HG02759 (cell line): ENCODE data around the gene TMPRSS9.

Experiments
- ATAC-seq: cut with Tn5 transposase; IDR thresholded peaks from one replicate; pipeline ENCODE4 v1.9.1; 2021; ENCODE audit warnings: mild to moderate bottlenecking, moderate library complexity; ENCODE audit not compliant: unreplicated experiment

TMPRSS9 gene

DNA sequence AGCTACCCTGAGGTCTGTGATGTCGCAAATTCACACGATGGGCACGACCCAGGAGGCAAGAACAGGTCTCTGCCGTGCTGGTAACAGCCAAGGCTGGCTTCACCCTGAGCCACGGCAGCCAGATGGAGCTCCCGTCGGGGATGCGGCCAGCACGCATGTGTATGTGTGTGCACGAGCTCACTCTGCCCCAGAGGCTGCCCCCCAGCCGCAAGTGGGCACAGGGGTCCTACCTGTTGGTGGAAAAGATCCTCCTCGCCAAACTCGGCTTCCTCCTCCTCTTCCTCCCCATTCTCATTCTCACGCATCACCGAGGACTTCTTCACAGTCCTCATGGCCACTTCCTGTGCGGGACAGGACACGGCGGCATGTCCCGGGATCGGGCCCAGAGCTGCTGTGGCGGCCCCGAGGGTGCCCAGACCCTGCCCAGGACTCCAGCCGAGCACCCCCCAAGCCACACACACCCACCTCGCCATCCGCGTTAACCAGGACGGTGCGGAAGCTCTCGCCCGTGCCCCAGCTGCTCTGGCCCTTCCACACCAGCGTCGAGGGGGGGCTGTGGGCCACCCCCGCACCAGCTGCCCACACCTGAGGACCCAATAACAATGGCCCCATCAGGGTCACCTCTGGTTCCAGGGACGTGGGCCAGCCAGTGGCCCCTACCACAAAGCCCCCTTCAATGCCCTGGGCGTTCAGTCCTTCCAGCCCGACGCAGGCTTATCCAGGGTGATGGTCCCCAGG lies 71.4 kb downstream of the TMPRSS9 start:
- ATAC-seq, result no peak

DNA sequence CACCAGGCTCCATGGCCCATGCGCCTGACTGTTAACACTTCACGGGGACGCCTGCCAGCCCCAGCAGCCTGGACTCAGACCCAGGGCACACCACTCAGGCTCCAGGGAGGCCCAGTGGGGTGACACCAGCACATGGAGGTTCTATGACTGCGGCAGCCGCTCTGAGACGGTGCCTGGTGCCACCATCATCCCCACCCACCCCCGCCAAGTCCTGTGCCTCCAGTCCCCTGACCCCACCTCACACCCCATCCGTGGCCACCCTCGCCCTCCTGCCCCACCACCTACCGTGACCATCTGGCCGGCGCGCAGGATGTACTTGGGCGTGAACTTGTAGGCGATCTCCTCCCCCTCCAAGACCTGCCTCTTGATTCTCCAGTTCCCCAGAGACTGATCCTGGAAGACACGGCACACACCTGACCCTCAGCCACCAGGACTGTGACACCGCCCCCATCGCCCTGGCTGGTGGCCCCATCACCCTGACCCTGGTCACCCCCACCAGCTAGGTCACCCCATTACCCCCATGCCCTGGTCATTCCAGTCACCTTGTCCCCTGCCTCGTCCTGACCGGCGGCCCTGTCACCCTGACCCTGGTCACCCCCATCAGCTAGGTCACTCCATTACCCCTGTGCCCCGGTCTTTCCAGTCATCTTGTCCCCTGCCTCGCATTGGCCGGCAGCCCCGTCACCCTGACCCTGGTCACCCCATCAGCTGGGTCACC lies 72.2 kb downstream of the TMPRSS9 start:
- no peak for ATAC-seq

DNA sequence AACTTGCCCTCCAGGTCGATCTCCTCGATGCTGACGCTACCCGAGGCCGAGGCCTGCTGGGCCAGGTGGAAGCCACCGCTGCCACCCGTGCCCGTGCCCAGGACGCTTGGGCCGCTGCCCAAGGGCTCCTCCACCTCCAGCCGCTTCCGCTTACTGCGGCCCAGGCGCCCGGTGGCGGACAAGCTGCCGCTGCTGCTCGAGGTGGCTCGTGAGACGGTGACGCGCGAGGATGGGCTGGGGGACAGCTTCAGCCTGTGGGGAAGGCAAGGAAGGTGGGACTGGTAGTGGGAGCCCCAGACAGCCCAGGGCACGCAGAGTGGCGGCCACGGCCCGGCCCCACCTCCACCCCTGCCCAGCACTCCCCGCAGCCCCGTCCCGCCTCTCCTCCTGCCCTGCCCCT lies 73.8 kb downstream of the TMPRSS9 start:
- ATAC-seq, result no peak

DNA sequence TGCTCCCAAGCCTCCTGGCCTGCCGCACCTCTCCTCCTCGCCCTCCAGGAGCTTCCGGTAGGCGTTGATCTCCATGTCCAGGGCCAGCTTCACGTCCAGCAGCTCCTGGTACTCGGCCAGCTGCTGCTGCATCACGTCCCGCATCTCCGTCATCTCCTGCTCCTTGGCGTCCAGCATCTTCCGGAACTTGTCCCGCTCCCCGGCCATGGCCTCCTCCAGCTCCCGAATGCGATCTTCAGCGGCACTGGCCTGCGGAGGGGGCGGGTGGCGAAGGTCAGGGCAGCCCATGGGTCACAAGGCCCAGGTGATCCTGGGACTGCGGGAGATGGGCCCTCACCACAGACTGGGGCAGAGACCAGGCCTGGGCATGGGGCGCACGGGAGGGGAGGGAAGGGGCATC lies 74.2 kb downstream of the TMPRSS9 start:
- ATAC-seq, result no peak

DNA sequence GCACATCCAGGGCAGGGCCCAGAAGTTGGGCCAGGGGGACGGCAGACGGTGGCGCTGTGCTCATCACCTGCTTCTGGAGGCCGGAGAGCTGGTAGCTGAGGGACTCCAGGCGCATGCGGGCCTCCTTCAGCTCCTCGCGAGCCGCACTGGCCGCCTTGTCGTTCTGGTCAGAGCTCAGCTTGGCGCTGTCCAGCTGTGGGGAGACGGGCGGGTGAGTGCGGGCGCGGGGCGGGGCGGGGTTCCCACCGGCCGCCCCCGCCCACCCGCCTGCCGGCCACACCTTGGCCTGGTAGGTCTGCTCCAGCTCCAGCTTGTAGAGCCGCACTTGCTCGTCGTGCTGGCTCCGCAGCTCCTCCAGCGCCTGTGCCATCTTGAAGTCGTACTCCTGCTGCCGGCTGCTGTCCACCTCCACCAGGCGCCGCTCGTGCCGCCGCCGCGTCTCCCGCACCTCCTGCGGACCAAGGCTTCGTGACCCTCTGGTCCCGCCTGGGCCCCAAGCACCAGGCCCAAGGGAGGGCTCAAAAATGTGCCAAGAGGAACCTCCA lies 74.7 kb downstream of the TMPRSS9 start:
- ATAC-seq, result no peak

DNA sequence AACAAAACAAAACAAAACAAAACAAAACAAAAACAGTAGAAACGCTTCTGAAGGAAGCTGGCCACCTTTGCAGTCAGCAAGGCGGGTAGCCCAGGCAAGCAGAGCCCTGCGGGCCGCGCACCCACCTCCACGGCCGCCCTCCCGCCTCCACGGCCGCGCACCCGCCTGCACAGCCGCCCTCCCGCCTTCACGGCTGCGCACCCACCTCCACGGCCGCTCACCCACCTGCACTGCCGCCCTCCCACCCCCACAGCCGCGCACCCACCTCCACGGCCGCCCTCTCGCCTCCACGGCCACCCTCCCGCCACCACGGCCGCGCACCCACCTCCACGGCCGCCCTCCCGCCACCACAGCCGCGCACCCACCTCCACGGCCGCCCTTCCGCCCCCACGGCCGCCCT lies 76.3 kb downstream of the TMPRSS9 start:
- ATAC-seq, result no peak

DNA sequence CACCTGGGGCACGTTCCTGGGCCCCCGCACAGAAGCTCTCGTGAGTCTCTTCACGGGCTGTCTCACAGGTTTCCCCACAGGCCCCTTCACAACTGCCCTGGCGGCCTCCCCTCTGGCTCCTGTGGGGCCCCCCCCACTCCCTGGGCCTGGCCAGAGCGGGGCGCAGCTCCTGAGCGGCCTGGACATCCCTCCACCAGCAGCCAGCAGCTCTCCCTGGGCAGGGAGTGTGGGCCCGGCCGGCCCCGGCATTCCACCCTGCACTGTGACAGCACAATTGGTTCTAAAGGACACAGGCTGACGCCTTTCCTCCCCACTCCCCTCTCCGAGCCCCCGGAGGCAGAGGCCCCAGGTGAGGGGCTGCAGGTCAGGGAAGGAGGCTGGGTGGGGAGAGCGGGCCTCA lies 76.9 kb downstream of the TMPRSS9 start:
- no peak for ATAC-seq

DNA sequence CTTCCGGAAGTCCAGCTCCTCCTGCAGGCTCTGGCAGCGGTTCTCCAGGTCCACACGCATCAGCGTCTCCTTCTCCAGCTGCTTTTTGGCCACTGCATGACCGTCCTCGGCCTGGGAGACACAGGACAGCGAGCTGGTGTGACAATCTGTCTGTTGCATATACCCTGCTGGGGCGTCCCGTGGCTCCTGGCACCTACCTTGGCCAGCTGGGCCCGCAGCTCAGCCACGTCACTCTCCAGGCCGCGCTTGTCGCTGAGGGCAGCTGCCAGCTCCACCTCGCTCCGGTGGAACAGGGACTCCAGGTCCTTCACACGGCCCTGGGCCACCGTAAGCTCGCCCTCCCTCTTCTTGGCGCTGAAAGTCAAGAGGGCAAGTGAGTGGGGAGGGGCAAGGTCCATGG lies 78.1 kb downstream of the TMPRSS9 start:
- no peak for ATAC-seq

DNA sequence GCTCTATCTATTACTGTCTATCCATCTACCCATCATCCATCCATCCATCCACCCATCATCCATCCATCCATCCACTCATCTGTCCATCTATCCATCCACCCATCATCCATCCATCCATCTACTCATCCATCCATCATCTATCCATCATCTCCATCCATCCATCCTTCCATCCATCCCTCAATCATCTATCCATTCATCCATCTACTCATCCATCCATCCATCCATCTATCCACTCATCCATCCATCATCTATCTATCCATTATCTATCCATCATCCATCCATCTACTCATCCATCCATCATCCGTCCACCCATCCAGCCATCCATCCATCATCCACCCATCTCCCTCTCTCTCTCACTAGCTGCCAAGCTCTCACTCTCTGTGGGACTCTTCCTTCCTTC lies 80.5 kb downstream of the TMPRSS9 start:
- no peak for ATAC-seq

DNA sequence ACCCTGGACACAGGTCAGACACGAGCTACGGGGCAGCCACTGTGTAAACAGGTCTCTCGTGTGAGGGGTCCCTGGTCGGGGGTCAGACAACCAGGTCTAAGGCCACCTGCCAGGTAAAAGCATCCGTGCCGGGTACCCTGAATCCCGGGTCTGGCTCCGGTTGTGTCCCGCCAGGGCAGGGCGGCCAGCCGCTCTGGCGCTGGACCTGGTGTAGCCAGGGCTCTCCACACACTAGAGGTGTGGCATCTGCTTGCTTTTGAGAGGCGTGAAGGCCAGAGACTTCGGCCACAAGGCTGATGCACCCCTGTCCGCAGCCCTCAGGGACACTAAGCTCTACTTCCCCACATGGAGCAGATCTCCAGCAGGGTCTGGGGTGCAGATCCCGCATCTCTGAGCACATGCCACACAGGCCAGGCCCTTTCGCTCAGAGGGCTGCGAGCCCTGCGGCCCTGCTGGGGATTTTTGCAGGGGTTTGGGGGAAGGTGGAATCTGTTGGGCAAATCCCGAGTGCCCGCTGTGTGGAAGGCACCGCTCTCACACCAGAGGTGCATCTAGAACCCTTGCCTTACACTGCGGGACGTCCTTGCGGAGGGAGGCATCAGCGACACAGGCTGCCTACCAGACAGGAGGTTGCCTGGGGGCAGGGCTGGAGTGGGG lies 81.2 kb downstream of the TMPRSS9 start:
- no peak for ATAC-seq

DNA sequence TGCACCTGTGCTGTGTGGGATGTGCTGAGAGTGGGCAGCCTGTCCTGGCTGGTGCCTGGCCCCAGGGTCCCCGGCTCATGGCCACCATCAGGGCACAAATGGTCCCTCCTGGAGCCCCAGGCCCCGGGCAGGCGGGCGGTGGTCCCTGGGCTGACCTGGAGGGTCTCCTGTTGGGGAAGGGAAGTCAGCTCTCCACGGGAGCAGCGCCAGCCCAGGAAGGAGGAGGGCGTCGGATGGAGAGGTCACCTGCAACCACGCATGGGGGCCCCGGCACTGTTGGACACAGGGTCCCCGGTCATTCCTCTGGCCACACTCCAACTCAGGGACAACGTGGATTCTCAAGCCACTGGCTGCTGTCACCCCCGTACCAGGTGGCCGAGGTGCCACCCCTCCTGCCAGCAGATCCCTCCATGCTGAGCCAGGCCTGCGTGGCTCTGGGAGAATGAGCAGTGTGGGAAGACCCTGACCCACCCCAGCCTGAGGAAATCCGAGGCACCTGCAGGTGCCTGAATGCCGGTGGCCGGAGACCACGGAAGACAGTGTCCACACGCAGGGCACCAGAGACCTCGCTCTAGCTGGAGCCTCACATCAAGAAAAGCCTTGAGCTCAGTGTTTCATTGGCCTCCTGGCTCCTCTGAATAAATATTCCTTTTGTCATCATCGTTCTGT lies 83.2 kb downstream of the TMPRSS9 start:
- ATAC-seq, result no peak

DNA sequence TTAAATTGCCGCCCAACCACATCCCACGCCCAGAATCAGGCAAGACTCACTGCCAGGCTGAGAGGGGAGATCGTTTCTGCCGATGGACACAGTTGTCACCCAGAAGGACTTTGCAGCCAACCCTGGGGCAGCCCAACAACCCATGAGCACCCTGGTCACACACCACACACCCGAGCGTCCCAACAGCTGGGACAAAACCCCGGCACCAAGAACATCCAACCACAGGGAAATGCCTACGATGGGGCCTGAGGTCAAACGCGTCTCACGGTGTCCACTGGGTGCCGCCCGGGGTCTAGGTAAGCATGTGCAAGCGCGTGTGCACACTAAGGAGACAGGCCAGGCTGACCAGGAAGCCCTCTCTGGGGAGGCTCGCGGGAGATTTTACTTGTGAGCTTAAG lies 83.7 kb downstream of the TMPRSS9 start:
- no peak for ATAC-seq

DNA sequence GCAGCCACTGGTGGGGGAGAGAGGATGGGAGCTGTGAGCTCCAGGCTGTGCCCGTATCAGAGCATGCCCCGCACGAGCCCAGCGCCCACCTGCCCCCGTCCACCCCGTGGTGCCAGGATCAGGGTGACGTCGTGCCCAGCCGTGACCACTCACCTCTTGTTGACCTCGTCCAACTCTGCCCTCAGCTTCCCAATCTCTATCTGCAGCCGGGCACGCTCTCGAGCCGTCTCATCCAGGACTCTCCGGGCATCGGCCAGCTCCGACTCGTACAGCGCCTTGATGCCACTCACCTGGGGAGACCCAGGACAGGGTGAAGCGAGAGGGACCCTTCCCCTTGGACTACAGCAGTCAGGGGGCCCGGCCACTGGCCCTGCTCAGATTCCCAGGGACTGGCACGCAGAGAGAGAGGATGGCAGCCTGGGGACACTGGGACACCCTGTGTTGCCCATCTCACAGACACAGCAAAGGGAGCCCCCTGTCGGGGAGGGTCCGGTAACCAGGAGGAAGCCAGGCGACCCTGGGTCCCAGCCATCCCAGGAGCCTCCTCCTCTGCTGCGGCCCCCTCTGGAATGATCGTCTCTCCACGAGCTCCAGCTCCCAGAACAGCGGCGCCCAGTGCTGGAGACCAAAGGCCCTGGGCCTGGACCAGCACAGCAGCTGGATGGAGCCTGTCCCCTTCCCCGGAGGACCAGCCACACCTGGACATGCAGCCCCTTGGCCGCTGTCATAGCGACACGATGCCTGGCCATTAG lies 84.4 kb downstream of the TMPRSS9 start:
- no peak for ATAC-seq

DNA sequence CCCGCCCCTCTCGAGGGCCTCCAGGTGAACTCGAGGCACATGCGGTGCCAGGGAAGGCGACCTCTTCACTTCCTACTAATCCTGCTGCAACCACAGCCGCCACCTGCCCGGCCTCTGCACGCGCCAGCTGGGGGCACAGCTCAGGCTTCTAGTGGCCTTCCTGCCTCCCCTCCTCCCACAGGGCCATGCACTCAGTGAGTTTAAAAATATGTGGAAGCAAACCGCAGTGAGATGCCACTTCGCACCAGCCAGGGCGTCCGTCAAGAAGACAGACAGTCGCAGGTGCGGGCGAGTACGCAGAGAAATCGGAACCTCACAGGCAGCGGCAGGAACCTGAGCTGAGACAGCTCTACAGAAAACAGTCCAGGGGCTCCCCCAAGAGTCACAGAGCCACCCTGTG lies 86.3 kb downstream of the TMPRSS9 start:
- ATAC-seq, result no peak

DNA sequence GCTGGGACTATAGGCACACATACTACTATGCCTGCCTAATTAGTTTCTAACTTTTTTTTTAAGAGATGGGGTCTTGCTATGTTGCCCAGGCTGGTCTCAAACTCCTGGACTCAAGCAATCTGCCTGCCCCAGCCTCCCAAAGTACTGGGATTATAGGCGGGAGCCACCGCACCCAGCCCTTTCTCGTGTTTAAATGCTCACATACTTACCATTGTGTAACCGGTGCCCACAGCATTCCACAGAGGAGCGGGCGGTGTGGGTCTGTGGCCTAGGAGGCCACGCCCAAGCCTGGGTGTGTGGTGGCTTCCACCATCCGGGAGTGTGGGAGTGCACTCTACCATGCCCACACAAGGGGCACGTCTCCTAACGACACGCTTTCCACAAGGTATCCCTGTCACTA lies 89.0 kb downstream of the TMPRSS9 start:
- no peak for ATAC-seq

DNA sequence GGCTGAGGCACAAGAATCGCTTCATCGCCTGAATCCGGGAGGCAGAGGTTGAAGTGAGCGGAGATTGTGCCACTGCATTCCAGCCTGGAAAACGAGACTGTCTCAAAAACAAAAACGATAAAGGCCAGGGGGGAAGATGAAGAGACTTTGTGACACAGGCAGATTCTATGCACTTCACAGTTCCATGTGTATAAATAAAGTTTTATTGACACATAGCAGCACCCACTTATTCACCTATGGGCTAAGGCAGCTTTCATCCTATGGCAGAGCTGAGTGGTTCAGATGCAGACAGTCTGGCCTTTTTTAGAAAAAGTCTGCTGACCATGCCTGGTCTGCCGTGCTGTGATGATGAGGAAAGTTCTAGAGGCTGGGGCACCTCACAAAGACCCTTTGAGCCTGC lies 91.1 kb downstream of the TMPRSS9 start:
- ATAC-seq, result no peak

DNA sequence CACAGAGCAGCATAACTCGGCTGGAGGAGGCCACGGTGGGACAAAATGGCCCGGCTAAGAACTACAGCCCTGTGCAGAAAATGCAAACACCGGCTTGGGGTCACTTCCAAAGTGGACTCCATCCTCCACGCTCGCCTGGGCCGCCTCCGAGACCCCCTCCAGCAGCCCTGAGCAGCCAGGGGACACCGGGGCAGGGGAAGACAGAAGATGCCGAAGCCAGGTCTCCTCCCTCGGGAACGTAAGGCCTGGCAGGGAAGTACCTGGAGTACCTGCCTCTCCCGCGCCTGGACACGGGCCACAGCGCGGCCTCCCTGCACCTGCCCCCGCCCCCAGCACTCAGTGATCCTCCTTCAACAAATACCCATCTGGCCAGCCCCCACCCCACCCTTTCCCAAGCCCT lies 91.7 kb downstream of the TMPRSS9 start:
- ATAC-seq, result no peak

DNA sequence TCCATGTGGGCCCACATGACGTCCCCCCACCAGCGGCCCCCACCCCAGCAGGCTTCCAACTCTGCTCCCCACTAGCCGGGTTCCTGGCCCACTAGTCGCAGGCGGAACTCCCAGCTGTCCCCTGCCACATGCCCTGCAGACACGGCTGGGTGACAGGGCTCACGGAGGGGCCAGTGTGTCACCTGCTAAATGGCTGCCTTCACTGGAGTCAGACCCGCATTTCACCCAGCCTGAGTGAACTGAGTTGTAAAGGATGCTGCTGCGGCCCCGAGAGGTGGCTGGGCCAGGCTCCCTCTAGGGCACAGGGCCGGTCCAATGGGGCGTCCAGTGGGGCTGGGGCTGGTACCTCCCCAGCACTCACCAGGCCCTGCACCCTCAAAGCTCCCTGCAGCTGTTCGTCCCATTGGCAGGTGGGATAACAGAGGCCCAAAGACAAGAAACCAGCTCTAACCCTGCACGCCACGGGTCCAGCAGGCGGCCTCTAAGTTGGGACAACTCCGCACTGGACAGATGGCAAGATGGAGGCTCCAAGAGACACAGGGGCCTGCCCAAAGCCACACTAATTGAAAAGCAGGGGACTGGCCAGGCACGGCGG lies 93.5 kb downstream of the TMPRSS9 start:
- ATAC-seq, result no peak

DNA sequence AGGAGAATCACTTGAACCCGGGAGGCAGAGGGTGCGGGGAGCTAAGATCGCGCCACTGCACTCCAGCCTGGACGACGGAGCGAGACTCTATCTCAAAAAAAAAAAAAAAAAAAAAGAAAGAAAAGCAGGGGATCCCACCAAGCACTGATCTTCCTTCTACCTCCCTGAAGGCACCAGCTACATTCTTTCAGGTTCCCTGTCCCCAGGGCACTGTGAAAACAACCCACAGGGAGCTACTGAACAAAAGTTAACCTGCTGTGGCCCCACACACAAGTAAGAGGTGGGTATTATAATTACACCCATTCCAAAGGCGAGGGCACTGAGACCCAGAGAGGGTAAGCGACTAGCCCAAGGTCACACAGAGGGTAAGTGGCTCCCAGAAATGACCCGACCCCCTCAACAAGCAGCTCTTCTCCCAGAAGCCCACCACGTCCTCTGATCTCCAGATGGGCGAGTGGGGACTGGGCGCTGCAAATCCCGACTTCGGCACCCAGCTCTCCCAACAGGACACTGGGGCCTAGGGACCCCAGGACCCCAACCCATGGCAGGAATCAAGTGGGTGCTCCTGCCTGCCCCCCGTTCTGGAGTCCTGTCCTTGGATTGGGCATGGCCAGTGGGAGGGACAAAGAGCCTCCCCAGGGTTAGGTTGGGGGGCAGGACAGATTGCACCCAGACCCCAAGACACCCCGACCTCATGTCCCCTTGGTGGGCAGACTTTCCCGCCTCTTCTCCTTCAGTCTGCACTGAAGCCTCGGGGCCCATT lies 94.3 kb downstream of the TMPRSS9 start:
- no peak for ATAC-seq
